HepG2 (cell line): Measurements from ENCODE around the gene FAM177B. TPM values are rescaled to one million over a fixed set of nuclear protein-coding genes. Genes with fewer than 3 reads are reported as not detected.

Experiments used
- CAMTA2 ChIP-seq: sonication (generic); formaldehyde crosslinking; IDR thresholded peaks from 2 replicates; pipeline ENCODE4 v1.4.0; 2020; ENCODE audit warnings: mild to moderate bottlenecking, missing genetic modification reagents, borderline replicate concordance
- CBX2 ChIP-seq, 2 experiments: fragments of 200-600 bp in 1 of 2; sonication (generic); formaldehyde crosslinking in 1 of 2; IDR thresholded peaks; 2 replicates each; pipeline versions ENCODE4 v1.7.0 to v1.8.1; 2018 to 2022; ENCODE audit warnings: low read depth in 2 of 2, low read length in 1 of 2, mild to moderate bottlenecking in 1 of 2, missing genetic modification reagents in 1 of 2
- JARID2 ChIP-seq: sonication (generic); formaldehyde crosslinking; IDR thresholded peaks from 2 replicates; pipeline ENCODE4 v1.8.1; 2023; ENCODE audit warnings: missing genetic modification reagents, inconsistent platforms; ENCODE audit not compliant: insufficient replicate concordance
- MEIS2 ChIP-seq: sonication (generic); formaldehyde crosslinking; IDR thresholded peaks from 2 replicates; pipeline ENCODE4 v1.9.0; 2021; ENCODE audit warnings: mild to moderate bottlenecking, missing genetic modification reagents
- MIER3 ChIP-seq: IDR thresholded peaks from 2 replicates; pipeline ENCODE4 v1.6.1; 2016; ENCODE audit warnings: missing compliant biosample characterization, borderline replicate concordance
- ONECUT2 ChIP-seq: sonication (generic); formaldehyde crosslinking; IDR thresholded peaks from 2 replicates; pipeline ENCODE4 v1.4.0; 2020; ENCODE audit warnings: missing genetic modification reagents
- PTBP1 ChIP-seq: fragments of 200-400 bp; formaldehyde crosslinking; IDR thresholded peaks from 2 replicates; pipeline ENCODE4 v1.6.1; 2018; ENCODE audit warnings: low read length, low read depth; ENCODE audit not compliant: poor library complexity, severe bottlenecking
- SETDB1 ChIP-seq: sonication (generic); formaldehyde crosslinking; IDR thresholded peaks from 2 replicates; pipeline ENCODE4 v1.5.1; 2020; ENCODE audit warnings: missing genetic modification reagents, mild to moderate bottlenecking, borderline replicate concordance
- ZIK1 ChIP-seq: sonication (generic); formaldehyde crosslinking; IDR thresholded peaks from 2 replicates; pipeline ENCODE4 v1.5.0; 2020; ENCODE audit warnings: mild to moderate bottlenecking, low read depth, missing genetic modification reagents, borderline replicate concordance
- ZKSCAN8 ChIP-seq: IDR thresholded peaks from 2 replicates; pipeline ENCODE4 v1.6.1; 2016; ENCODE audit warnings: borderline replicate concordance, missing genetic modification reagents, missing compliant biosample characterization
- ZNF12 ChIP-seq: sonication (generic); formaldehyde crosslinking; IDR thresholded peaks from 2 replicates; pipeline ENCODE4 v1.5.0; 2020; ENCODE audit warnings: missing genetic modification reagents
- ZNF282 ChIP-seq: fragments of 450-650 bp; IDR thresholded peaks from 2 replicates; pipeline ENCODE4 v1.6.1; 2018; ENCODE audit not compliant: partially characterized antibody
- ZNF382 ChIP-seq: sonication (generic); formaldehyde crosslinking; IDR thresholded peaks from 2 replicates; pipeline ENCODE4 v1.5.0; 2020; ENCODE audit warnings: missing genetic modification reagents, mild to moderate bottlenecking, borderline replicate concordance
- ZNF431 ChIP-seq: sonication (generic); formaldehyde crosslinking; IDR thresholded peaks from 2 replicates; pipeline ENCODE4 v1.9.0; 2022; ENCODE audit warnings: missing genetic modification reagents, low read depth, mild to moderate bottlenecking, borderline replicate concordance
- polyA plus RNA-seq, 8 experiments: library from polyadenylated mRNA; depleted of rRNA in 3 of 8; stranded (reverse) in 7 of 8; unstranded in 1 of 8; fragments of >200 nt; fragmentation: Illumina TruSeq in 4 of 8; extraction: Trizol in 4 of 8; gene quantifications; 2 replicates each; pipeline versions ENCODE4 v1.2.1 to v1.2.3, GENCODE V29; 2011 to 2016; ENCODE audit warnings: low read depth in 4 of 8, missing spikeins in 1 of 8, mixed read lengths in 1 of 8; ENCODE audit not compliant: insufficient read depth in 1 of 8
- total RNA-seq, 5 experiments: library from RNA; depleted of rRNA; stranded (reverse); fragments of >200 nt; fragmentation: Illumina TruSeq; extraction: Trizol; gene quantifications; 2 replicates each; pipeline ENCODE4 v1.2.3, GENCODE V29; 2016; ENCODE audit warnings: low read depth in 1 of 5
- TF ChIP-seq, protein P1 (sequence below): sonication (generic); formaldehyde crosslinking; IDR thresholded peaks from 2 replicates; pipeline ENCODE4 v1.8.1; 2023; ENCODE audit warnings: mild to moderate bottlenecking, missing genetic modification reagents, borderline replicate concordance
- TF ChIP-seq, protein P2 (sequence below): sonication (generic); formaldehyde crosslinking; conservative IDR thresholded peaks from 2 replicates; pipeline ENCODE4 v1.4.0; 2020; ENCODE audit warnings: missing genetic modification reagents
- TF ChIP-seq, protein P3 (sequence below): sonication (generic); formaldehyde crosslinking; IDR thresholded peaks from 2 replicates; pipeline ENCODE4 v1.4.0; 2020; ENCODE audit warnings: missing genetic modification reagents, mild to moderate bottlenecking, borderline replicate concordance
- TF ChIP-seq, protein P4 (sequence below): sonication (generic); formaldehyde crosslinking; IDR thresholded peaks from 2 replicates; pipeline ENCODE4 v1.4.0; 2020; ENCODE audit warnings: mild to moderate bottlenecking, missing genetic modification reagents
- TF ChIP-seq, protein P5 (sequence below): sonication (generic); formaldehyde crosslinking; IDR thresholded peaks from 2 replicates; pipeline ENCODE4 v1.5.0; 2020; ENCODE audit warnings: missing genetic modification reagents

FAM177B gene
- total and polyA plus RNA-seq, 2 of the 13 experiments (the other 11 are each of a cell fraction or from before 2014, with no cell fraction given), result 0.05 TPM; not detected in 1

DNA sequence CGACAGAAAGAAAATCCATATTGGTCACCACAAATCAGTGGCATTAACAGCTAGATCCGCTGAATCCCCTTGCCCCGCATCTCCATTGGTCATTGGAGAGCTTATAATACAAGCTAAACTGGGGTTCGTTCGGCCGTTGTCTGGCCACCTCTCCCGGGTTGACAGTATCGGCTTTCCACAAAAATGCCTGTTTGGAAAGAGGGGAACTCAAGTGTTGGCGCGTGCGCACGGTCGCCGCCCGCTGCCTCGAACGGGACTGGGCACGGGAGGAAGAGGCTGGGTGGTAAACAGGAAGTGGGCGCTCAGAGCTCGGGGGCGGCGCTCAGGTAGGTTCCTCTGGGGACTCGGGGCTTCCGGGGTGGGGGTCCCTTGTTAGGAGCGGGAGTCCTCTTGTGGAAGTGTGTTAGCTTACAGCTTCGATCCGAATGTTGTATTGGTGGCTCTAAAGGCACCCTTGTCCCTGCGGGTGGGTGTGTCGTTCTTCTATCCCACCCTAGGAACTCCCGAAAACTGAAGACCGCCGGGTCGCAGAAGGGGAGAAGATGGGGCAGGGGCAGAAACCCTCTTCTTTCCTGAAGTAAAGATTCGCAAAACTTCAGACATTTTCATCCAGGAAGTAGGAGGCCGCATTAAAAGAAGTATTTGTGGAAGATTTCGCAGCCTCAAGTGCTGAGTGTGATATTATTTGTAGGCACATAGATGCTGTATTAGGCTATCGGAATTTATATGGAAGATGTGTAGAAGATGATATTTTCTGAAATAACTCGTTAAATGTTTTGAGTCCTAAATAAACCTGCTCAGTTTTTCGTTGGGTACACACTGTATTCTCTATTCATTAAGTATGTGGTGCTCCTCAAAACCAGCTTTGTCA, 23.7 kb upstream of the FAM177B start (continued):
- TF ChIP-seq, protein P1, sequence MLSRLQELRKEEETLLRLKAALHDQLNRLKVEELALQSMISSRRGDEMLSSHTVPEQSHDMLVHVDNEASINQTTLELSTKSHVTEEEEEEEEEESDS (CRISPR knock-in tag), result no peak
- TF ChIP-seq SETDB1 (CRISPR knock-in tag) (no peak), JARID2 (no peak), PTBP1 (no peak), MEIS2 (peak; percentile 59; the same call in 1 of the 2 replicates), CAMTA2 (no peak), ZNF12 (CRISPR knock-in tag) (no peak), ZKSCAN8 (CRISPR knock-in tag) (0 out of 2 replicates have a peak, but pooled peaks have one; percentile 10), CBX2 (IDR thresholded peaks at IDR 0.05; ENCODE audit: low read depth, low read length) (no peak), CBX2 (CRISPR knock-in tag; IDR thresholded peaks at IDR 0.05; ENCODE audit: low read depth) (no peak), ZIK1 (CRISPR knock-in tag) (no peak), ONECUT2 (no peak), MIER3 (no peak), ZNF382 (no peak), ZNF431 (no peak), ZNF282 (no peak)
- TF ChIP-seq, protein P2, sequence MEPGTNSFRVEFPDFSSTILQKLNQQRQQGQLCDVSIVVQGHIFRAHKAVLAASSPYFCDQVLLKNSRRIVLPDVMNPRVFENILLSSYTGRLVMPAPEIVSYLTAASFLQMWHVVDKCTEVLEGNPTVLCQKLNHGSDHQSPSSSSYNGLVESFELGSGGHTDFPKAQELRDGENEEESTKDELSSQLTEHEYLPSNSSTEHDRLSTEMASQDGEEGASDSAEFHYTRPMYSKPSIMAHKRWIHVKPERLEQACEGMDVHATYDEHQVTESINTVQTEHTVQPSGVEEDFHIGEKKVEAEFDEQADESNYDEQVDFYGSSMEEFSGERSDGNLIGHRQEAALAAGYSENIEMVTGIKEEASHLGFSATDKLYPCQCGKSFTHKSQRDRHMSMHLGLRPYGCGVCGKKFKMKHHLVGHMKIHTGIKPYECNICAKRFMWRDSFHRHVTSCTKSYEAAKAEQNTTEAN (CRISPR knock-in tag), result 0 out of 2 replicates have a peak, but pooled peaks have one; percentile 29
- TF ChIP-seq, protein P3, sequence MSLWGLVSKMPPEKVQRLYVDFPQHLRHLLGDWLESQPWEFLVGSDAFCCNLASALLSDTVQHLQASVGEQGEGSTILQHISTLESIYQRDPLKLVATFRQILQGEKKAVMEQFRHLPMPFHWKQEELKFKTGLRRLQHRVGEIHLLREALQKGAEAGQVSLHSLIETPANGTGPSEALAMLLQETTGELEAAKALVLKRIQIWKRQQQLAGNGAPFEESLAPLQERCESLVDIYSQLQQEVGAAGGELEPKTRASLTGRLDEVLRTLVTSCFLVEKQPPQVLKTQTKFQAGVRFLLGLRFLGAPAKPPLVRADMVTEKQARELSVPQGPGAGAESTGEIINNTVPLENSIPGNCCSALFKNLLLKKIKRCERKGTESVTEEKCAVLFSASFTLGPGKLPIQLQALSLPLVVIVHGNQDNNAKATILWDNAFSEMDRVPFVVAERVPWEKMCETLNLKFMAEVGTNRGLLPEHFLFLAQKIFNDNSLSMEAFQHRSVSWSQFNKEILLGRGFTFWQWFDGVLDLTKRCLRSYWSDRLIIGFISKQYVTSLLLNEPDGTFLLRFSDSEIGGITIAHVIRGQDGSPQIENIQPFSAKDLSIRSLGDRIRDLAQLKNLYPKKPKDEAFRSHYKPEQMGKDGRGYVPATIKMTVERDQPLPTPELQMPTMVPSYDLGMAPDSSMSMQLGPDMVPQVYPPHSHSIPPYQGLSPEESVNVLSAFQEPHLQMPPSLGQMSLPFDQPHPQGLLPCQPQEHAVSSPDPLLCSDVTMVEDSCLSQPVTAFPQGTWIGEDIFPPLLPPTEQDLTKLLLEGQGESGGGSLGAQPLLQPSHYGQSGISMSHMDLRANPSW (CRISPR knock-in tag), result no peak
- TF ChIP-seq, protein P4, sequence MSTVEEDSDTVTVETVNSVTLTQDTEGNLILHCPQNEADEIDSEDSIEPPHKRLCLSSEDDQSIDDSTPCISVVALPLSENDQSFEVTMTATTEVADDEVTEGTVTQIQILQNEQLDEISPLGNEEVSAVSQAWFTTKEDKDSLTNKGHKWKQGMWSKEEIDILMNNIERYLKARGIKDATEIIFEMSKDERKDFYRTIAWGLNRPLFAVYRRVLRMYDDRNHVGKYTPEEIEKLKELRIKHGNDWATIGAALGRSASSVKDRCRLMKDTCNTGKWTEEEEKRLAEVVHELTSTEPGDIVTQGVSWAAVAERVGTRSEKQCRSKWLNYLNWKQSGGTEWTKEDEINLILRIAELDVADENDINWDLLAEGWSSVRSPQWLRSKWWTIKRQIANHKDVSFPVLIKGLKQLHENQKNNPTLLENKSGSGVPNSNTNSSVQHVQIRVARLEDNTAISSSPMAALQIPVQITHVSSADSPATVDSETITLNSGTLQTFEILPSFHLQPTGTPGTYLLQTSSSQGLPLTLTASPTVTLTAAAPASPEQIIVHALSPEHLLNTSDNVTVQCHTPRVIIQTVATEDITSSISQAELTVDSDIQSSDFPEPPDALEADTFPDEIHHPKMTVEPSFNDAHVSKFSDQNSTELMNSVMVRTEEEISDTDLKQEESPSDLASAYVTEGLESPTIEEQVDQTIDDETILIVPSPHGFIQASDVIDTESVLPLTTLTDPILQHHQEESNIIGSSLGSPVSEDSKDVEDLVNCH, result no peak
- TF ChIP-seq, protein P5, sequence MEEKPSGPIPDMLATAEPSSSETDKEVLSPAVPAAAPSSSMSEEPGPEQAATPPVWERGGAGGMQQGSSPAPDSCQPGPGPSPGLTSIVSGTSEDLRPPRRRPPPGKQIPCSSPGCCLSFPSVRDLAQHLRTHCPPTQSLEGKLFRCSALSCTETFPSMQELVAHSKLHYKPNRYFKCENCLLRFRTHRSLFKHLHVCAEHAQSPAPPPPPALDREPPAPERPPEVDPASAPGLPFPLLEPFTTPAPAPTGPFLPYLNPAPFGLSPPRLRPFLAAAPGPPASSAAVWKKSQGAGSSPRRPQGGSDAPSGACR, result no peak
